ENCODE measurements around the gene RPL12. TPM values are rescaled to one million over a fixed set of nuclear protein-coding genes. Genes with fewer than 3 reads are reported as not detected.

The RPL12 gene
- total RNA-seq, 4 donors from 2014 or later, result 1,054 to 2,042 (median 1,540) TPM

DNA sequence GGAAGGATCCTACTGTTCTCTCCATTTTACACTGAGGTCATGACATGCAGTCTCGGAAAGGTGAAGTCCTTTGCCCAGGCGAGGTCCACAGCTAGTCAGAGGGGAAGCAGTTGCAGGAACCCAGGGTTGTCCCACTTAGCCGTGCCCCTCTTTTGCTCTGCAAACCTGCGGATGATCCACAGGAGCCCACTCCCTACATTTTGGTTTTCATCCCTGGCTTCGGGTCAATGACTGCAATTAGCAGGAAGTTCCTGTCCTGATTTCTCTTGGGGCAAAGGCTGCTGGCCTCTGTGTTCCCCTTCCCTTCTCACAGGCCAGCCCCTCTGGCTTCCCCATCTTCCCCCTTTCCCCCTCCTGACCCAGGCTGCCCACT is 52.9 kb downstream of the RPL12 start:
- TF ChIP-seq CTCF (IDR thresholded peaks at IDR 0.05), result peak in 1 of 5 experiments; percentile 1
- no peak for TF ChIP-seq EP300 (IDR thresholded peaks at IDR 0.05; ENCODE audit: low read depth)
- Histone ChIP-seq H3K36me3 (no peaks in the 10 kb centered on the region), H3K4me3 (peak overlapping the region; percentile 57 to 98 (median 82)), H3K4me1 (peaks cover 7 to 22% (median 12%) of the 10 kb centered on the region in 4 donors), H3K27ac (peak overlapping the region; percentile 89 to 96 (median 95)), H3K9me3 (no peaks in the 10 kb centered on the region), H3K27me3 (no peaks in the 10 kb centered on the region)
- 37% methylated on average over 5 of the region's 5 CpGs; no CpG with 5 or more reads in 1 of the 2 donors for WGBS, 2 donors (ENCODE audit: low coverage in 1 of 2)
- intact Hi-C loops (cut with DNase I; ENCODE audit: low total_unique reads), result loop anchor here (10.0 kb wide), 1 partner anchor 183 kb away; no protein-coding TSS in a partner anchor
- no peak for DNase-seq
- in situ Hi-C loops (cut with MboI; ENCODE audit: low pct_ligation_motif_present in 1 of 4, low pct_unique_long_range_greater_than_20kb in 1 of 4, low sequenced_read_pairs in 3 of 4), result no loop called here

Small RNAs within 50 kb of the gene (small RNA-seq; reads per million reads assigned to genes)
- gene RF00019 (0 reads per million in 4 donors), gene SNORA65 (150 to 472 (median 304) reads per million in 4 donors)

Other genes with a start within 250 kb of the RPL12 start
- gene GARNL3, start 186.6 kb downstream of the RPL12 start, total RNA-seq, result 10 to 100 TPM in 3 of 4 donors, 1 to 10 TPM in 1; 6.0 to 19.5 (median 11.8) TPM
- 10 to 100 TPM in 3 of 4 donors, 1 to 10 TPM in 1; 9.6 to 95.8 (median 29.4) TPM for gene SLC2A8, start 54.2 kb downstream of the RPL12 start, total RNA-seq
- gene ZNF79, start 27.0 kb downstream of the RPL12 start, total RNA-seq, result 10 to 100 TPM in 3 of 4 donors, 1 to 10 TPM in 1; 9.4 to 12.3 (median 11.3) TPM
- 10 to 100 TPM; 16.2 to 39.2 (median 26.2) TPM for gene LRSAM1, start 104 bp upstream of the RPL12 start, total RNA-seq
- gene STXBP1, start 160.9 kb upstream of the RPL12 start, total RNA-seq, result 100 to 1,000 TPM in 1 of 4 donors, 10 to 100 TPM in 2, 1 to 10 TPM in 1; 7.9 to 193 (median 13.3) TPM